ENCODE data around the gene PDSS1.
"Not testable (repeated sequence)": the region's sequence is repeated elsewhere in the genome, so short reads cannot be mapped to it uniquely, and the experiment has no call there.

PDSS1 gene

DNA sequence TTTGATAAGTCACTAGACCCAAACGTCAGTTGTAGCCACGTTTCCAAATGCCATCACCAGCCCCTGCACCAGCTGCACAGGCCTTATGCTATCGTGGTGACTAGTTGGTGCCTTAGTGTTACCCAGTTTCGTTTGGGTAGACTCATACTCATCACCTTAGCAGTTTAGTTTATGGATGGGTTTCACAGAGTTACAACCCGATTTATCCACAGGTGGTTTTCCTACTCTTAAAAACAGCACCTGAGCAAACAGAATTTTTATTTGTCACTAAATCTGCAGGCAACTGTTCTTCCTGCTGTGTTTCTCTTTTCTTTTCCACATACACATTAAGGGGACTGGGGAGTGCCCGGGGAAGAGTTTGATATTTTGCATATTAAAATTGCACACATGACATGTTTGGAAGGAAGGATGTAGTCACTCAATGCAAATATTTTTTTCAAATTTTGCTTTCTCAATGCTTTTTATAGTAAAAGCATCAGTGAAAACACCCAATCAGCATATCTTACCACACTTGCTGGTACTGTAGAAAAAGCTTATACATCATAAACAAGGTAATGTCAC, 41.6 kb downstream of the PDSS1 start:
- no peak for DNase-seq (ENCODE audit: low read depth)

DNA sequence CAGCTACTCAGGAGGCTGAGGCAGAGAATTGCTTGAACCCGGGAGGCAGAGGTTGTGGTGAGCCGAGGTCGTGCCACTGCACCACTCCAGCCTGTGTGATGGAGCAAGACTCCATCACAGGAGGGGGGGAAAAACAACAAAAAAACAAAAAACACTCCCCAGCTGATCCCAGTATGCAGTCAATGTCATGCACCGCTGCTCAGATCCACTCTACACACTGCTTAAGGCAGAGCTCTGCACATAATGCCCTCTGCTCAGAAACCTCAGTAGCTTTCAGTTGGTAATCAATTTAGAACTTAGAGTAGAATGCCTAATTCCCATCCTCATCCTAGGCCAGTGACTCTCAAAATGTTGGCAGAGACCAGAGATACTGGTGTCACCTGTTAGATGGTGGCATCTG, 43.9 kb downstream of the PDSS1 start:
- DNase-seq (ENCODE audit: low read depth), result no peak

DNA sequence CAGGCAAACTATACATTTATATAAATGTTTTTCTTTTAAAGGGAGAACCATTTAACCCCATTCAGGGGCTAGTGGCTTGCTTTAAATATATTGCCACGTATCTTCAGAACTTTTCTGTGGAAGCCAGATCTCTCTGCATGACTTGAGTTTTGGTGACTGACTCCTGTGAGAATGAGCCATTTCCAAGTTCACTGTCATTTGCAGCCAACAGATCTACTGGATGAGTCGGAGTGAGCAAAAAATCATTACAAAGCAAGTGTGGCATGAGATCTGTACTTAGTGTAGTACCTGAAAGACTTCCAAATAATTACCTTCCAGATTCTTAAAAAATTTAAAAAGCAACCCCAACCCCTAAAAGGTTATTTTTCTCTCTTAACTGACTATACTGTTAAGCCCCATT, 45.6 kb downstream of the PDSS1 start:
- no peak for DNase-seq (ENCODE audit: low read depth)

DNA sequence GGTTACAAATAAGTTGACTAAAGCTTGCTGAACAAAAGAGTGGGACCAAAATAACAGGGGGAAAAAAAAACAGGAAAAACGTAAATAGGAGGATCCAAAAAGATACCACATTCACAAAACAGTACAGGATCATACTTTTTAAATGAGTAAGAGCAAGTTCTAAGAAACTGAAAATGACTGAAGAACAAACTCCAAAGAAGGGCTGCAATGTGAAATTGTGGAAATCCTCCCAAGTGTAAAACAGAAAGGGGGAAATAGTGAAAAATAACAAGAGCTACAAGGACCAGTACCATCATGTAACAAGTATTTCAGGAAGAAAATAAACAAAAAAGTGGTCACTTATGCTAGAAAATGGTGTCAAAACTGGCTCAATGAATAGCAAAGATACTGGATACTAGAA, 46.3 kb downstream of the PDSS1 start:
- no peak for DNase-seq (ENCODE audit: low read depth)

DNA sequence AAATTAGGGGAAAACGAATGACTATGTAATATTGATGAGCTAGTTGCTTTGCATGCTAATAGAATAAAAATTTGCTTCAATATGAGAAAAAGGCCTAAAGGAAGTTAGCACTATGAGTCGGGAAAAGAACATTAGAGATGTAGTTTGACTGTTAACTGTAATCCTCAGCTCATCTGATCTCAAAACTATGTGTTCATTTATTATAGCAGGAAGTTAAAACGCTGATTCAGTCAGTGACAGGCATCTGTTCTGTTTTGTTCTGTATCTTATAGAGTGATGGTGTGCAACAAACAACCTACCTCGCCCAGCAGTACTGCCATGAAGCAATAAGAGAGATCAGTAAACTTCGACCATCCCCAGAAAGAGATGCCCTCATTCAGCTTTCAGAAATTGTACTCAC, 48.6 kb downstream of the PDSS1 start:
- no peak for DNase-seq (ENCODE audit: low read depth)

DNA sequence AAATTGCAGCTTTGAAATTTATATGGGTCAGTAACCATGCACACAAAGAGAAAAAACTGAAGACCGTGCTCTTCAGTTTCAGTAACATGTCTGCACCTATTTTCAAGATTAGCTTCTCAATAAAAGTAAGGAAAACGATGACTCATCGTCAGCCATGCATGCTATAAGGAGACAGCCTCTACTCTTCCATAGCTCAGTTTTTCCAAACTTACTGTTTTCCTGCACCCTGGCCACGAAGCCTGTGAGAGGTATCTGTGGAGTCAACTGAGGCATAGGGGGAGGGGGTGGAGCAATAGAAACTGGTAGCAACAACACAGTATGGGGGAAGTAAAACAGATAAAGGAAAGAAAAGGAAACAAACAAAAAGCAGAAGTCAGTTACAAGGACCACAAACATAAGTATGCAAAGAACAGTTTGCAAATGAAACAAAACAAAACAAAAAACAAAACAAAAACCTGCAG, 58.0 kb downstream of the PDSS1 start:
- DNase-seq (ENCODE audit: low read depth), result no peak

DNA sequence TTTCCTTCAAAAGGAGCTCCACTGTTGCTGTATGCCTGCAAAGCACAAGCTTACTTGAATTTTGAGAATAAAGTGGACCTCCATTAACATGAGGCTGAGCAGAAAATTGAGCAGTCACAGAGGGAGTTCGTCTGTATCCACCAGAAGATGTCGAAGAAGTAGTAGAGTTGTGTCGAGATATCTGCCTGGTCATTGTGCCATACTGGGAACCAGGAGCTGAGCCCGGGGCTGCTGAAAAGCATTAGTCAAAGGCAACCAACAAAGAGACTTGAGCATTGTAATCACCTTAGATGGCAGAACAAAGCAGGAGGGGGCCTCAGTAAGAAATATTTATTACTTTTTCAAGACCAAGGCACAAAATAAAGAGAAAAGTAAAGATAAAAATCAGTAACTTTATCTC, 61.5 kb downstream of the PDSS1 start:
- DNase-seq (ENCODE audit: low read depth), result no peak

DNA sequence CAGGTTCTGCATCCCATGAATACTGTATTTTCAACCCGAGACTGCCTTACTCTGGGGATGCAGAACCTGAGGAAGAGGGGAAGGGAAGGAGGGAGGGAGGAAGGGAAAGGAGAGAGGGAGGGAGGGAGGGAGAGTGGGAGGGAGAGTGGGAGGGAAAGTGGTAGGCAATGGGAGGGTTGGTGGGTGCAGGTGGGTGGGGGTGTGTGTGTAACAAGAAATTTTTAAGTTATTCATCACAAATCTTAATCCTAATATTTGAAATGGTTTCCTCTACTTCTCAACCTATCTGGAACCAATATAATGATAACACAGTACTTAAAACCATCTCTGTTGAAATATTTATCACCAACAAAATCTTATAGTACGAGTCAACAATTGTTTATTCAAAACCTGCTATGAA, 68.0 kb downstream of the PDSS1 start:
- no peak for DNase-seq (ENCODE audit: low read depth)

DNA sequence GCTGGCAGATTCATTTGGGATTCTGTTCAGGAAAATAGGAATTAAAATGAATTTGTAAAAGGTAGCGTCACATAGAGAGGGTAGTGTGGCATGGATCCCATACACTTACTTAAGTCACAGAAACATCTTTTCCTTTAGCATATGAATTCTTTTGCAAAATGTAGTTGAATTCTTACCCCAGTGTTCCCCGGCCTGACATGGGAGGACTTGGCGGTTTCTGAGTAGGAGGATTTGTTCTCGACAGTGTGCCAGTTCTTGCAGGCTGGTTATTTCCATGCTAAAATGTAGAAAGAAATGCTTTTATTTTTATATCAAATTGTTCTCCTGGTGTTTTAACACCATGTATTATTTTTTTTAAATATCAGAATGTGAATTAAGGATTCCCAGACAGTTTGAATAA, 72.6 kb downstream of the PDSS1 start:
- no peak for DNase-seq (ENCODE audit: low read depth)

DNA sequence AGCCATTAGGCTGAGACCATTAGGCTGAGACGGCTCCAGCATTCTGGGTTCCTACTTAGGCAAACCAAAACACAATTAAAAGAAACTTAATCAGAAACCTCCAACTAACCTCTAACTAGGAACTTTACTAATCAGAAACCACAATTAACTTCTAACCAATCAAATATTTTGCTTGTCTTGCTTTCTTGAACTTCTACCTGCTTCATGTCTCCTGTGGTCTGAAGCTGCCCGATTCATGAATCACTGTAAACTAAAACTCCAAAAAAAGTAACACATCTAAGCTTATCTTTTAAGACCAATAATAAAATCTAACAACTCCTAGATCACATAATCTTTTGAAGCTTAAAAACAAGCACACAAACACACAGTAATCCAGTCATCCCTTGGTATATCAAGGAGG, 76.1 kb downstream of the PDSS1 start:
- no peak for DNase-seq (ENCODE audit: low read depth)

DNA sequence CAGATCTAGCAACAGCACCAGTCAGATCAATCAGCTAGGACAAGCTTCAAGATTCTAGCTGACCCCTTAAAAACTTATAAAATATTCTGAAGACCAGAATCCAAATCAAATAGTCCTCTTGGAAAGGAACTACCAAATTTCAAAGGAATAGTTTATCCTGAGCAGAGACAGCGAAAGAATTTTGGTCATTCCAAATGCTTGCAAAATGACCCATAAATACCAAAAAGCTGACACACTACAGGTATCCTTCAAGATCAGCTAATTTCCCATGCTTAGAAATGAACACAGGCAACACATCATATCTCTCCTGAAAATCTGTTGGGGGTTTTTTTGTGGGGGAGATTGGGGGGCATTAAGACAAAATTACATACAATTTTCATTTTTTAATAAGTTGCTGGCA, 78.8 kb downstream of the PDSS1 start:
- DNase-seq (ENCODE audit: low read depth), result no peak

DNA sequence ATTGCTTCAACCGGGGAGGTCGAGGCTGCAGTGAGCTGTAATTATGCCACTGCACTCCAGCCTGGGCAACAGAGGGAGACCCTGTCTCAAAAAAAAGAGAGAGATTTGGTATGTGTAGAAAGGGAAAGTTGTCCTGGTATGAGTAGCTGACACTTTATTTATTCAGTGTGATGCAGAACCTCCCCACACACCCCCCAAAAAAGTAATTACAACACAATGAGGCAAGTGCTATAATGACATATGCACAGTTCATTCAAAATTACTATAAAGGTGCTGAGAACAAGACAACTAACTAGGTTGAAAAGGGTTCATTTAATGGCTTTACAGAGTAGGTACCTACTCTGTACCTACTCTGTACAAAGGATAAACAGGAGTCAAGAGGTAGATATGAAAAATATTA, 80.2 kb downstream of the PDSS1 start:
- DNase-seq (ENCODE audit: low read depth), result no peak

DNA sequence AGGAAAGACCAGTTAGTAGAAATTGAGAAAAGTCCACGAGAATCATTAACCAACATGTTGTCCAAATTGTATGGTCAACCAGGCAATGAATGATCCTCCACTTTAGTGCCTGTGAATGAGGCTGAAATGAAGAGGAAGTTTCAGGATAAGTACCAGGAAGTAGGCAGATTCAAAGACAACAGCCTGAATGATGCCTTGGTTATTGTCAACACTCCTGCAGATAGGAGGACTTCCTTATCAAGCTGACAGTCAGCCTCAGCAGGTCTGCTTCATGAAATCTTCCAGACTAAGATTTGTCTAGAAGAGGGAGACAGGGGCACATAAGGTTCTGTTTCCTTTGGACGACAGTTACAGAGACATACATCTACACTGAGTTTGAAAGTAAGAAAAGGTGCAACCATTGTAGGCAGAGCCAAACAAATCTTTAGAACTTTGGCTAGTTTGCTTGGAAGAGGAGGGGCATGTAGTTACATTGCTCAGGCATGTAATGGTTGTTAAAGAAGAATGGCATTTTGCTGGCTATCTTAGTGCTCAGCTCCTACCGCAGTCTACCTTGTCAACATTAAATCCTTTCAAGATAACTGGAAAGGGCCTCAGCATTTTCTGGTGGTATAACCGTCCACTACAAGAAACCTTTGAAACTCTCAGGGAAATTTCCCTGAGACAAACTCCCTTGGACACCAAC, 81.8 kb downstream of the PDSS1 start:
- no peak for DNase-seq (ENCODE audit: low read depth)

DNA sequence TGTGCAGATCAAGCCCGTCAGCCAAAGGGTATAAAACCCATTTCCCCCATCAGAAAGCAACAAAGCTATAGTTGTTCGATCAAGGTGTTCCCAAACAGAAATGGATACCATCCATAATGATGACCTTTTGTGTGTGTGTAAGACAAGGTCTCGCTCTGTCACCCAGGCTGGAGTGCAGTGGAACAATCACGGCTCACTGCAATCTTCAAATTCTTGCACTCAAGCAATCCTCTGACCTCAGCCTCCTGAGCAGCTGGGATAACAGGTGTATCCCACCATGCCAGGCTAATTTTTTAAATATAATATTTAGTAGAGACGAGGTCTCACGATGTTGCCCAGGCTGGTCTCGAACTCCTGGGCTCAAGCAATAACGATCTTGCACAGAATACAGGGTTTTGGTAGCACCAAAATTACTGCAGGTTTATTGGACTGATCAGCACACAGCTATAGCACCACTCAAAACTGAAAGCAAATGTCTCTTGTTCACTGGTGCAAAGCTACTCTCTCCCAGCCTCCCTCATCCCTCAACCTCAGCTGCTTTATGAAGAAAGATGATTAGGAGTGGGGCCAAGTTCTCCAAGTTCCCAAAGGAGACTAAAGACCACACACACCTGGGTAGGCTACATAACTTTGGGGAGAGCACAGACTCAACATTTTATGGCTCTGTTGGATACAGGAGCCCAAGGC, 82.7 kb downstream of the PDSS1 start:
- no peak for DNase-seq (ENCODE audit: low read depth)

DNA sequence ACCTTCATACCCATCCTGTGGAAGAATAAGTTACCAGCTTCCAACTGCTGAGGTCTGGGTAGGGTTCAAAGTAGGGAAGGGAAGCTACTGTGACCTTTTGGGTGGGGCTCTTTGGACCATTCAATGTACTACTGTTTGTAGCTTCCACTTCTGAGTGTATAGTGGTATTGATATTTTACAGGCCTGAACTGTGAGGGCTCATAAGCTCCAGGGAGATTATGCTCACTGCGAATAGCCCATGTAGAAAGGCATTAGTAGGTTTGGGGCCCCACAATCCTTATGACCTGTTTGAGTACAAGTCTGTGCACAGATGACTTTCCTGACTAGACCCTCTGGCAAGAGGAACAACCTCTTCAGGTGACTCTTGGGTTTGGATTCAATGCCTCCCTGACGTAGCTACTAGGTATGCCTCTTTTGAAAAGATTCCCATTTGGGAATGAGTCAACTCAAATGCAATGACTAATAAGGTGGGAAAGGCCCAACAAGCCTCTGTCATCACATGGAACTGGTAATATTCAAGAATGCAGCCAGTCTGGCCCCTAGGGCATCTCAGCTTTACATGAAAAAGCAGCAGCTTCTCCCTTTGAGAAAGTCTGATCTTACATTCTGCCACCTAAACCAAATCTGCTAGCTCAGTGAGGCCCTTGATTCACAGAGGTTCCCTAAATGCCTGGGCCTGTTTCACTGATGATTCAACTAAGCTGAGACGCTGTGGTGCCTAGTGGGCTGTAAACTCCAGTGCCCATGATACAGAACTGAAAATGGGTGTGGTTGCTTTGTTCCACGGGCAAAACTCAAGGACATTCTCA, 83.5 kb downstream of the PDSS1 start:
- DNase-seq (ENCODE audit: low read depth), result no peak

DNA sequence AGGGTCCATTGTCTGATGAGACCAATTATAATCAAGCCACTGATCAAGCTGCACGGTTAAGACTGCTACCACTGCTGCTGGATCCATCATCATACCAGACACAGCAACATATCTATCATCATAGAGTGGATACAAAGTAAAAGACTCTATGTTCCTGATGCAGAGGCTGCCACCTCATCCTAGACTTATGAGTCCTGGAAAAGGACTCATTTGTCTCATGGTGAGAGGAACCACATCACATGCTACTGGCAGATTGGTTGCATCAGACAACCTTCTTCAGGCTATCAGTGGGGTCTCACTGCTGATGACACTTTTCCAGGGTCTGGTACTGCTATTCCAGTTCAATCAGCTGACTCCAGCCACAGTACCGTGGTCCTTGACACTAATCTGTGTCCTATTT, 84.3 kb downstream of the PDSS1 start:
- DNase-seq (ENCODE audit: low read depth), result no peak

DNA sequence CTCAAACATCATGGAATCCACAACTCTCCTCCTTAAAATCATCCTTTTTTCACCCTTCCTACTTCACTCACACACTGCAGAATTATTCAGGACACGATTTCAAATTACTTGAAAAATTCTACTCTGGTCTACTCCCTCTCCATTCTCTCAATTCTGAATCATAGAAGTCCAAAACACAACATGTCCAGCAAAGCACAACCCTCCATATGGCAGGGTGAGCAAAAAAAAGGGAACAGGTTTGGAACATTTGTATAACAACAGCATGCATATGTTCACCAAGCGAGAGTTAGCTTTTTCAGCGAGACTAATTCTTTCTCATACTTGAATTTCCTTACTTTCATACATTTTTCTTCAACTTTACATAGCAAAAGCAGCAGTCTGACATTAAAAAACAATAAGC, 89.9 kb downstream of the PDSS1 start:
- no peak for DNase-seq (ENCODE audit: low read depth)

DNA sequence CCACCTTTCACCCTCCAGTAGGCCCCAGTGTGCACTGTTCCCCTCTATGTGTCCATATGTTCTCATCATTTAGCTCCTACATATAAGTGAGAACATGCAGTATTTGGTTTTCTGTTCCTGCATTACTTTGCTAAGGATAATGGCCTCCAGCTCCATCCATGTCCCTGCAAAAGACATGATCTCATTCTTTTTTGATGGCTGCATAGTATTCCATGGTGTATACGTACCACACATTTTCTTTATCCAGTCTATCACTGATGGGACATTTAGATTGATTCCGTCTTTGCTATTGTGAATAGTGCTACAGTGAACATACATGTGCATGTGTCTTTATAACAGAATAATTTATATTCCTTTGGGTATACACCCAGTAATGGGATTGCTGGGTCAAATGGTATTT, 92.3 kb downstream of the PDSS1 start:
- not testable (repeated sequence) for DNase-seq (ENCODE audit: low read depth)

DNA sequence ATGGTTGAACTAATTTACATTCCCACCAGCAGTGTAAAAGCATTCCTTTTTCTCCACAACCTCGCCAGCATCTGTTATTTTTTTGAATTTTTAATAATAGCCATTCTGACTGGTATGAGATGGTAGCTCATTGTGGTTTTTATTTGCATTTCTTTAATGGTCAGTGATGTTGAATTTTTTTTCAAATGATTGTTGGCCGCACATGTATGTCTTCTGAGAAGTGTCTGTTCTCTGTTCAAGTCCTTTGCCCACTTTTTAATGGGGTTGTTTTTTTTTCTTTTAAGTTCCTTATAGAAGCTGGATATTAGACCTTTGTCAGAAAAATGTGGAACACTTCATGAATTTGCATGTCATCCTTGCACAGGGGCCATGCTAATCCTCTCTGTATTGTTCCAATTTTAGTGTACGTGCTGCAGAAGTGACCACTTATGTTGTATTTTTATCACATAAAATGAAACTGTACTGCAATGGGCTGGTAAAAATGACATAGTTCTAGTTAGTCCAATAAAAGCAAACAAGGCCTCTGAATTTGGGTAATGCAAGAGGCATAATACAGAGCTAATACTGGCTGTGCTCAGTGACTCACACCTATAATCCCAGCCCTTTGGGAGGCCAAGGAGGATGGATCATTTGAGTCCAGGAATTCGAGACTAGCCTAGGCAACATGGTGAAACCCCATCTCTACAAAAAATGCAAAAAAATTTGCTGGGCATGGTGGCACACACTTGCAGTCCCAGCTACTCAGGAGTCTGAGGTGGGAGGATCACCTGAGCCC, 92.9 kb downstream of the PDSS1 start:
- DNase-seq (ENCODE audit: low read depth), result no peak

DNA sequence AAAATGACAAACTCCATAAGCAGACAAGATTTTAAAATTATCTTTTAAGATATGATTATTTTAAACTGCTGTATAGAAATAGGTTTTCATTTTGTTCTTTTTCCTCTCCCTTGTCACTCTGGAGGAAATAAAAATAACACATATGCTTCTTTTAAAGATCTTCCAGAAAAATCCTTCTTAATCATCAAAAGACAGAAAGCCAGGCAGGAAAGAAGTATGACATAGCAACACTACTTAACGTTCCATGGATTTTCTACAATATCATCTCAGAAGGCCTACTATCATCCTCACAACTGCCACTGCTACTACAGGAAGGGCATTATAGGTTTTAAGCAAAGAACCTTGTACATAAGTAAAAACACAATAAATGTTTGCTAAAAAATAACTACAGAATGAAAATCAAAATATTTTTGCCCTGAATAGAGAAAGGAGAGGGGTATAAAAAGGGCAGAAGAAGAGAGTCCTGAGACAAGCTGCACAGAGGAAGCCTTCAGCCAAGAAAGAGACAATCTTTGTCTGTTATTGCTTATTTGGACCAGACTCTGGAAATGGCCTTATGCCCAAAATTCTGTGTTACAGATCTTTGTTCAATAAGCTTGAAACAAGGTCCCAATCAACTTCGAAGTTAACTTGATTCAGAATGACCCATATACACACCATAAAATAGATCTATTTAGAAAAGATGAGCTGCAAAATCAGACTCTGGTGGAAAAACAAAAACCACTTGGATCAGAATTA, 95.4 kb downstream of the PDSS1 start:
- no peak for DNase-seq (ENCODE audit: low read depth)
